Adipocyte (in vitro differentiated cells): Measurements from ENCODE around the gene CDKN1C.
A peak's percentile ranks its signal among the peaks of the same experiment; 100 is the strongest.

Experiments
- DNase-seq: peaks from one replicate; pipeline ENCODE4 v3.0.0-alpha.2; 2015; ENCODE audit warnings: low read depth
- H3K27me3 ChIP-seq: replicated peaks from 2 replicates; pipeline ENCODE4 v1.7.0; 2013; ENCODE audit warnings: mild to moderate bottlenecking, low read length, moderate library complexity; ENCODE audit not compliant: control insufficient read depth, insufficient read depth
- H3K36me3 ChIP-seq: 2 replicates; pipeline ENCODE4 v1.7.0; 2013; ENCODE audit warnings: low read length, mild to moderate bottlenecking, moderate library complexity; ENCODE audit not compliant: control insufficient read depth, insufficient read depth, severe bottlenecking
- H3K4me1 ChIP-seq: 2 replicates; pipeline ENCODE4 v1.7.0; 2013; ENCODE audit warnings: mild to moderate bottlenecking, low read length, moderate library complexity; ENCODE audit not compliant: control insufficient read depth, insufficient read depth
- H3K4me3 ChIP-seq: 2 replicates; pipeline ENCODE4 v1.7.0; 2013; ENCODE audit warnings: mild to moderate bottlenecking, low read length, moderate library complexity
- H3K9ac ChIP-seq: 2 replicates; pipeline ENCODE4 v1.7.0; 2013; ENCODE audit warnings: mild to moderate bottlenecking, low read length, moderate library complexity
- H3K9me3 ChIP-seq: 2 replicates; pipeline ENCODE4 v1.7.0; 2013; ENCODE audit warnings: mild to moderate bottlenecking, low read length, moderate library complexity; ENCODE audit not compliant: control insufficient read depth

The CDKN1C gene

DNA sequence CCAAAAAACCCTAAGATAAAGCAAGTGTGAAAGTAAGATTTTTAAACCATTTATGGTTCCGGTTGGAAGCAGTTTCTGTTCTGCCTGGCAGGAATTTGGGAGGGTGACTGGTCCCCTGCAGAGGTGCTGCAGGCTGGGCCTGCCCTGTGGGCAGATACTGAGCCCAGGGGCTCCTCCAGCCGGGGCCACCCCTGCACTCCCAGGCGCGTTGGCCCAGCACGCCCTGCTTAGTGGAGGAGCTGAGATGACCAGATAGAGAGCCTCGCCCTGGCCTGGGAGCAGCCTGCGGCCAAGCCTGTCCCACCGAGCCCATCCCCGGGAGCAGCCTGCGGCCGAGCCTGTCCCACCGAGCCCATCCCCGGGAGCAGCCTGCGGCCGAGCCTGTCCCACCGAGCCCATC lies 35.7 kb upstream of the CDKN1C start:
- Histone ChIP-seq H3K27me3 (no peaks in the 10 kb centered on the region), H3K9ac (no peak overlapping the region), H3K4me3 (no peak overlapping the region), H3K36me3 (no peaks in the 10 kb centered on the region), H3K4me1 (peaks cover 6% of the 10 kb centered on the region), H3K9me3 (no peaks in the 10 kb centered on the region)
- DNase-seq, result no peak

DNA sequence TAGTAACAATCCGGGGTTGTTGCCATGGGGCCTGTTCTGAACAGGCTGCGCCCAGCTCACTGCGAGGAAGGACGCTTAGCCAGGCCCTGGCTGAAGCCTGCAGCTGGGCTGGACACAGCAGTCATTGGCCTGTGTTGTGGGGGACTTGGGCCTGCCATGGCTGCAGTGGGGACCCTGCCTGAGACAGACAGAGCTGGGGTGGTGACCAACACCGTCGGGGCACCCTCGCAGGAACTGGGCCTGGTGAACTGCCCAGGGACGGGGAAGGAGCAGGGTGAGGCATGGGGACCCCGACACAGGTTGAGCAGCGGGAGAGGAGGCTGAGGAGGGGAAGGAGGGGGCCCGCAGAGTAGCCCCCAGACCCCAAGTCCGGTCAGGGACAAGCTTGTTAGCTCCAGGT lies 34.8 kb upstream of the CDKN1C start:
- Histone ChIP-seq H3K4me3 (no peak overlapping the region), H3K36me3 (no peaks in the 10 kb centered on the region), H3K9me3 (no peaks in the 10 kb centered on the region), H3K27me3 (no peaks in the 10 kb centered on the region), H3K9ac (no peak overlapping the region), H3K4me1 (peaks cover 6% of the 10 kb centered on the region)
- no peak for DNase-seq

DNA sequence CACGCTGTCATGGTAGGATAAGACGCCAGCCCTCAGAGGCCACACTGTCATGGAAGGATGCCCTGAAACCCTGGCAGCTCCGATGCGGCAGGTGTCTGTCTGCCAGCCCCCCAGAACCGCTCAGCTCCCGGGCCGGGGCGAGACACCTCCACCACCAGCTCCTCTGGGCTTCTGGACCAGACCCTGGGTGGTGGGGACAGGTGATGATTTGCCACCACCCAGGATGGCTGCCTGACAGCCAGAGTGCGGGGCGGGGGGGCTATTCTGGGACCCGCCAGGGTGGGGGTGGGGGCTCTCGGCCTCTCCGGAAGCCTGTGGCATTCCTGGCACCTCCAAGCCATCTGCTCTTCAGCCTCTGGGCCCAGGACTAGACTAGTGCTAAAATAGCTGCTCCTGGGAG lies 34.3 kb upstream of the CDKN1C start:
- no peaks in the 10 kb centered on the region for H3K27me3 ChIP-seq
- H3K9ac ChIP-seq, result no peak overlapping the region
- DNase-seq, result no peak
- H3K36me3 ChIP-seq, result no peaks in the 10 kb centered on the region
- peaks cover 3% of the 10 kb centered on the region for H3K4me1 ChIP-seq
- H3K9me3 ChIP-seq, result no peaks in the 10 kb centered on the region
- no peak overlapping the region for H3K4me3 ChIP-seq

DNA sequence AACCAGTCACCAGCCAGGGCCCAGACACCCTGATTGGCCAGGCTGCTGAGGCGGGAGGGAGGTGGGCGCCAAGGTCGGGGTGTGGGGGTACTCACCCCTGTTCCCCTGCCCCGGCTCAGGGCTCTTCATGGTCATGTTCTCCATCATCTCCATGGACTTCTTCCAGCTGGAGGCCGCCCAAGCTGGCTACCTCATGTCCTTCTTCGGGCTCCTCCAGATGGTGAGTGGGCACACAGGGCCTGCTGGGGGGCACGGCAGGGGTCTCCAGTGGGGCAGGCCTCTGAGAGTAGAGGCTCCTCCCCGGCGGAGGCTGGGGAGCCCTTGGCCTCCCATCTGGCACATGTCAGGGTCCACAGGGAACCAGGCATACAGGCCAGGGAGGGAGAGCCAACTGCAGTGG lies 33.6 kb upstream of the CDKN1C start:
- Histone ChIP-seq H3K27me3 (no peaks in the 10 kb centered on the region), H3K9ac (no peak overlapping the region), H3K36me3 (no peaks in the 10 kb centered on the region), H3K9me3 (no peaks in the 10 kb centered on the region), H3K4me1 (no peaks in the 10 kb centered on the region), H3K4me3 (no peak overlapping the region)
- DNase-seq, result no peak

DNA sequence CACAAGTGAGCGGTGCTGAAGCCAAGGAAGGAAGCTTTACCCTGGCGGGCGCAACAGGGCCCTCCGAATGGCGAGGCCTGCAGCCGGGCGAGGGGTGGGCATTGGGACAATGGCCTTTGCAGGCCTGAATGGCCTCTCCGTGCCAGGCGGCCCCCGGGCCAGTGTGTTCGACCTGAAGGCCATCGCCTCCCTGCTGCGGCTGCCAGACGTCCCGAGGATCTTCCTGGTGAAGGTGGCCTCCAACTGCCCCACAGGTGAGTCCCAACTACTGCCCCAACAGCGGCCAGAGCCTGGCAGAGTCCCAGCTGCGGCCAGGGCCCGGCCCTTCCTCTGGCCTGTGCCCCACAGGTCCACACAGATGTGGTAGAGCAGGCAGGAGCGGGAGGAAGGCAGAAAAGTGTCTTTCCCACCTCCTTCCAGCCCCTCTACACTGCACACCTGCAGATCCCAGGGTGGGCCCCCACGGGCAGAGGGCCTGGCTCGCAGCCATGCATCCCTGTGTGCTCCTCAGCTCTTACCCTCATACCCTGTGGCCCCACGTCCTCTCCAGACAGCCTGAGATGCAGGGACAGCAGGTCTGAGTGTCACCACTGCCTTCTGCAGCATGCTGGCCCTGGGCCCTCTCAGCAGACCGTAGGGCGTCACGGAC lies 32.4 kb upstream of the CDKN1C start:
- no peak for DNase-seq
- Histone ChIP-seq H3K9me3 (no peaks in the 10 kb centered on the region), H3K27me3 (no peaks in the 10 kb centered on the region), H3K36me3 (no peaks in the 10 kb centered on the region), H3K4me3 (no peak overlapping the region), H3K9ac (no peak overlapping the region), H3K4me1 (peaks cover 4% of the 10 kb centered on the region)

DNA sequence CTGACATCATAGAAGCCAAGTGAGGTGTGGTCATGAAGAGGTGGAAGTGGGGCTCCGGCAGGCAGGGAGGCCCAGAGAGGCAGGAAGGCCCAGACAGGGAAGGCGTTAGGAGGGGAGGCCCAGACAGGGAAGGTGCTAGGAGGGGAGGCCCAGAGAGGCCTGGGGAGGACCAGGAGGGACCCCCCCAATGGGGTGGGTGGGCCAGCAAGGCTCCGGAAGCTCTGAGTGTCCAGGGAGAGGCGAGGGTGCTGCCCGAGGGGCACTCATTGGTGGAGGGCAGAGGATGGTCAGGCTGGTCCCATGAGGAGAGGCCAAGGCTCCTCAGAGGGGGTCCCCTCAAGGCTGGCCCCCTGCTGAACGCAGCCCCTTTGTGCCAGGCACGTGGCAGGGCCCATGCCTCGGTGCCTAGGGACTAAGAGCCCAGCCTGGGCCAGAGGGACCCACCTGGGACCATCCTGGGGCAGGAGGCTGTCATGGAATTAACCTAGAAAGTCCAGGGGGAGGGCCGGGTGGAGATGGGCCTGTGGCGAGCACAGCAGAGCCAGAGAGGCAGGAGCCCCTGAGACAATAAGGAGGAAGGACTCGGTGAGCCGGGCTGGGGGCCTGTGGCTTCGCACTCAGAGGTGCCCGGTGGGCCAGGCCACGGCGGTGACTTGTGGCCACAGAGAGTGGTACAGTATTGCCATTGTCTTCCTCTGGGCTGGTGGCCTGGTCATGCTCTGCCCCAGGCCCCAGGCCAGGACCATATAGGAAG lies 31.5 kb upstream of the CDKN1C start:
- Histone ChIP-seq H3K4me1 (peaks cover 10% of the 10 kb centered on the region), H3K36me3 (no peaks in the 10 kb centered on the region), H3K4me3 (no peak overlapping the region), H3K9me3 (no peaks in the 10 kb centered on the region), H3K27me3 (no peaks in the 10 kb centered on the region), H3K9ac (no peak overlapping the region)
- DNase-seq, result no peak

DNA sequence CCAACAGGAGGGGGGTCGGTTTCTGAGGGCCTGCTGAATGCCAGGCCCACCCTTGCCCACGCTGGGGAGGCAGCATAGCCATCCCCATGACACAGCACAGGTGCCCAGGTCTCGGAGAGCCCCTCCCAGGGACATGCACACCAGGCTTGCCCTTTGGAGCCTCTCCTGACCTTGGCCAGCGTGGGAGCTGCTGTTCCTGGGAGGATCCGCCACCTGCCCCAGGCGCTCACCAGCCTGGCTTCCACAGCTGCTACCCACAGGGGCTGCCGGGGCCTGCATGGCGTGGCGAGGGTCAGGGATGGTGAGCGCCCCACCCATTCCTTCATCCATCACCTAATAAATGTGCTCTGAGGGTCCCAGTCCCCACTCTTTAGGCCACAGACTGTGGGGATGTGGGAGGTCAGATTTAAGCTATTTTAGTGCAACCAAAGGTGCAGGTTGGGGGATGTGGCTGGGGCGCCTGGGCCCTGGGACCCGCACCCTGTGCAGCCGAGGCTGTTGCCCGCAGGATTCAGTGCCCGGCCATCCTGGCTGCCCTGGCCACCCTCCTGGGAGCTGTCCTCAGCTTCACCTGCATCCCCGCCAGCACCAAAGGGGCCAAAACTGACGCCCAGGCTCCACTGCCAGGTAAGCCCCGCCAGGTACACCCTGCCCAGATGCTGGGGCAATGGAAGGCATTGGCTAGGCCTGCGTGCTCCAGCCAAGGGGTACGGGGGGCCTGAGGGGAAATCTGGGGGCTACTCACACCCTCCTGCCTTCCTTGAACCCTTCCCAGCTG lies 30.7 kb upstream of the CDKN1C start:
- Histone ChIP-seq H3K27me3 (no peaks in the 10 kb centered on the region), H3K4me1 (peaks cover 10% of the 10 kb centered on the region), H3K9me3 (no peaks in the 10 kb centered on the region), H3K36me3 (no peaks in the 10 kb centered on the region), H3K4me3 (no peak overlapping the region), H3K9ac (no peak overlapping the region)
- DNase-seq, result no peak

DNA sequence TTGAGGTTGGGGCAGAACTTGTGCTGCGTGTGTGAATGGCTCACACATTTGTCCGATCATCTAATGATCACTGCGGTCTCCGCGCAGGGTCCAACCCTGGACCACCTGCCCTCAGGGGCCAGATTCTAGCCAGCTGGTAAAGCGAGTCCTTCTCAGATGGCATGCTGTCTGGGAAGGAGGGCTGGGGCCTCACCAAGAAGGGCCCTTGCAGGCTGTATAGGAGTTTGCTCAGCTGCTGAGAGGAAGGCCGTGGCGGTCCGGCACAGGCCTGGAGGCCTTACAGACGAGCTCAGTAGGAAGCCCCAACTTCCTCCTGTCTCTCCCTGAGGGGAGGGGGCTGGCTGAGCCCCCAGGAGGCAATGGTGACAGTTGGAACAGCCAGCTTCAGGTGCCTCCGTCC lies 29.9 kb upstream of the CDKN1C start:
- H3K36me3 ChIP-seq, result no peaks in the 10 kb centered on the region
- H3K4me3 ChIP-seq, result no peak overlapping the region
- no peaks in the 10 kb centered on the region for H3K27me3 ChIP-seq
- no peaks in the 10 kb centered on the region for H3K9me3 ChIP-seq
- H3K4me1 ChIP-seq, result peaks cover 10% of the 10 kb centered on the region
- H3K9ac ChIP-seq, result no peak overlapping the region
- no peak for DNase-seq

DNA sequence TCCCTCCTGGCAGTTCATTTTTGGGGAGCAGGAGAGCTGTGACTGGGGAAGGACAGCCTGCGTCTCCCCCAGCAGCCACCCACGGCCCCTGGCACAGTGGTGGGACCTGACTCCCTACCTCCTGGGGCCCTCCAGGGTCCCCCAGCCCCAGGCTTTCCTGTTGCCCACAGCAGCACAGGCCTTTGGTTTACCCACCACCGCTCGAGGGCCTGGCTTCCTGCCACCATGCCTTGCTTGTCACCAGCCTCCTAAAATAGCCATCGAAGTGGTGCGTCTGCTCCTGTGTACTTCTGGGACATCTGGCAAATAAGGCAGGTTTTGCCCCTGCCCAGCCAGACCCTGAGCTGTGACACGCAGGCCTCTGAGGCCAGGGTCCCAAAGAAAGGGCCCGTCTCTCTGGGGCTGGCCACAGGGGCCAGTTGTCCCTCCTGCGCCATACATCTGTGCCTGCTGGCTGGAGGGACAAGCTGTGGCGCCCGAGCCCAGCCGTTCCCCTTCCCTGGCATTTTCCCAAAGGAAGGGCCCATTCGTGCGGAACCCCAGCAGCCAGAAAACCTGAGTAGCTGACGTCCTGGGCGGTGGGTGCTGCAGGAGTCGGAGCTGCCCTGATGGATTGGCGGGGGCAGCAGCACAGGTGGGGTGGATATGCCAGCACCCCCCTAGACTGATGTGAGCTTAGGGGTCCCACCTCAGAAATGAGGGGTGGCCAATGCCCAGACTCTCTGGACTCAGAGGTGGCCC lies 29.1 kb upstream of the CDKN1C start:
- Histone ChIP-seq H3K4me3 (no peak overlapping the region), H3K27me3 (no peaks in the 10 kb centered on the region), H3K4me1 (peaks cover 10% of the 10 kb centered on the region), H3K9ac (no peak overlapping the region), H3K9me3 (no peaks in the 10 kb centered on the region), H3K36me3 (no peaks in the 10 kb centered on the region)
- DNase-seq, result no peak

DNA sequence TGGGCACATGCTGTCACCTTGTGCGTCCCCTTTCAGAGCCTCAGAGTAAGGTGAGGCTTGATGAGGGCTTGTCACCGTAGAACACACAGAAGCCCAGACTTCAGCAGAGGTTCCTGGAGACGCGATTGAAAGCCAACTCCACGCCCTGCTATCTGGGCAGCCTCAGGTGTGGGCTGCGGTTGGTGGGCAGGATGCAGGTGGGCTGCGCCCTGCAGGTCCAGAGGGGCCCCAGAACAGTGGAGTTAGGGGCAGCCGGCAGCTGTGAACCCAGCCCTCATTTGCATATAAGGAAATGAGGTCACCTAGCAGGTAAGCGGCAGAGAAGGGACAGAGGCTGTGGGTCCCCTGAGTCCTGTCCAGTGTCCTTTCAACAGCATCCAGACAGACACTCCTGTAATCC lies 28.2 kb upstream of the CDKN1C start:
- Histone ChIP-seq H3K27me3 (no peaks in the 10 kb centered on the region), H3K4me3 (no peak overlapping the region)
- no peak for DNase-seq

DNA sequence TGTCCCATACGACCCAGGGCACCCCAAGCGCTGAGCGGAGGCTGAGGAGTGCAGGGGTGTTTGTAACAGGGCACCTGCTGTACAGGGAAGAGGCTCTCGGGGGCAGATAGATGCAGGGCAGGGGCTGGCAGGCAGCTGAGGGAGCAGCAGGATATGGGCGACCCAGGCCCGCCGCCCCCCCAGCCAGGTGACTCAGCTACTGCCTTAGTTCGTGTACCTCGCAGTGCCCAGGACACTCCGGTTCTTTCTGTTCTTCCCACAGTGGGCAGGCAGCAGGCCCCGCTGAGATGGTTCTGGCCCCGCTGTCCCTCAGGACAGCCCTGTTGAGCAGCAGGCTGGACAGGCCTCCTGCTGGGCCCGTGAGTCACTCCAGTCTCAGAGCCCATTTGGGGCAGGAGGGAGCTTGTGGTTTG lies 27.4 kb upstream of the CDKN1C start:
- H3K36me3 ChIP-seq, result no peaks in the 10 kb centered on the region
- H3K4me3 ChIP-seq, result no peak overlapping the region
- H3K27me3 ChIP-seq, result no peaks in the 10 kb centered on the region
- H3K4me1 ChIP-seq, result peaks cover 10% of the 10 kb centered on the region
- H3K9ac ChIP-seq, result no peak overlapping the region
- no peaks in the 10 kb centered on the region for H3K9me3 ChIP-seq
- DNase-seq, result peak; percentile 24

More for the DNA sequence above, 28.2 kb upstream of the CDKN1C start:
- Histone ChIP-seq H3K4me1 (peaks cover 10% of the 10 kb centered on the region), H3K36me3 (no peaks in the 10 kb centered on the region), H3K9ac (no peak overlapping the region), H3K9me3 (no peaks in the 10 kb centered on the region)
